ENCODE data around the gene CNGB1. TPM values are rescaled to one million over a fixed set of nuclear protein-coding genes. Genes with fewer than 3 reads are reported as not detected.

CNGB1 gene
- total and polyA plus RNA-seq, 2 of the 13 experiments (the other 11 are each of a cell fraction or from before 2014, with no cell fraction given), result 0.02 to 0.15 TPM

GRCh38 chr16:58002936-58003335 lies 32.0 kb upstream of the CNGB1 start (continued):
- TF ChIP-seq HOXA5 (CRISPR knock-in tag; IDR thresholded peaks at IDR 0.05) (no peak), ZNF609 (CRISPR knock-in tag; IDR thresholded peaks at IDR 0.05; ENCODE audit: borderline replicate concordance) (no peak), THRA (CRISPR knock-in tag; IDR thresholded peaks at IDR 0.05; ENCODE audit: borderline replicate concordance) (no peak)

GRCh38 chr16:58002416-58002800 lies 31.5 kb upstream of the CNGB1 start:
- Histone ChIP-seq H3K36me3 (replicated peaks in 1 of 2; ENCODE audit: control insufficient read depth in 1 of 2, insufficient read depth in 2 of 2, low read length in 2 of 2) (peaks cover 5 to 28% of the 10 kb centered on the region in 2 experiments; a peak in 4 of 5 replicates), H3K9ac (ENCODE audit: insufficient read depth, low read depth, low read length) (no peak overlapping the region), H3K79me2 (ENCODE audit: insufficient read depth, low read length) (peaks cover 9% of the 10 kb centered on the region), H3K4me3 (replicated peaks in 1 of 3; ENCODE audit: insufficient read depth in 1 of 3, low read depth in 2 of 3, low read length in 3 of 3) (peak overlapping the region in 1 of 3 experiments; percentile 93; a peak in 1 of 6 replicates), H3K4me2 (ENCODE audit: low read depth, low read length) (peak overlapping the region; percentile 94), H3K4me1 (ENCODE audit: insufficient read depth, low read length) (peaks cover 34% of the 10 kb centered on the region), H2AFZ (ENCODE audit: low read length) (no peak overlapping the region), H3K27me3 (ENCODE audit: control insufficient read depth in 1 of 2, insufficient read depth in 2 of 2, low read length in 2 of 2) (no peaks in the 10 kb centered on the region; a peak in 1 of 5 replicates), H3K9me3 (ENCODE audit: low read length) (peaks cover 8% of the 10 kb centered on the region), H3K27ac (ENCODE audit: extremely low read length, insufficient read depth, low read length) (no peak overlapping the region), H4K20me1 (ENCODE audit: insufficient read depth, low read length) (no peaks in the 10 kb centered on the region)
- ATAC-seq, result no peak
- ChIA-PET POLR2A (interaction anchor here (0.7 to 3.2 kb wide), 4 partner anchors 11 to 110 kb away, joined by 3 to 24 read pairs (median 5); no protein-coding TSS in a partner anchor), CTCF (ENCODE audit: low intra/inter-chr PET ratio, low total read pairs) (no interaction called here)
- intact Hi-C loops (cut with micrococcal nuclease; ENCODE audit: unreplicated experiment) (loop anchor here (5.0 to 10.0 kb wide), 2 partner anchors 205 to 268 kb away; partner anchors contain the start of gene KATNB1), in situ Hi-C loops (cut with HindIII; ENCODE audit: extremely low pct_ligation_motif_present, low pct_unique_long_range_greater_than_20kb) (loop anchor here (5.0 kb wide), 2 partner anchors 105 to 245 kb away; no protein-coding TSS in a partner anchor)
- no peak for FAIRE-seq
- DNase-seq (ENCODE audit: low spot score), result no peak
- 94% methylated on average over 9 of the region's 9 CpGs for WGBS (ENCODE audit: low lambda C conversion rate)
- BruUV-seq (replicated peaks), result no TSS peak
- TF ChIP-seq ATF5 (CRISPR knock-in tag; IDR thresholded peaks at IDR 0.05; ENCODE audit: low read depth), result no peak
- no peak for TF ChIP-seq ZBTB7B (CRISPR knock-in tag; IDR thresholded peaks at IDR 0.05)
- TF ChIP-seq HNRNPK (IDR thresholded peaks at IDR 0.05; ENCODE audit: low read depth, low read length, poor library complexity, severe bottlenecking), result no peak
- TF ChIP-seq SMC3 (IDR thresholded peaks at IDR 0.05; ENCODE audit: low read length), result no peak
- no peak for TF ChIP-seq JARID2 (CRISPR knock-in tag; IDR thresholded peaks at IDR 0.05; ENCODE audit: insufficient replicate concordance)
- TF ChIP-seq ATF2 (CRISPR knock-in tag; IDR thresholded peaks at IDR 0.05), result no peak
- no peak for TF ChIP-seq SMAD1 (CRISPR knock-in tag; IDR thresholded peaks at IDR 0.05; ENCODE audit: borderline replicate concordance, low read depth)
- TF ChIP-seq ASH2L (IDR thresholded peaks at IDR 0.05; ENCODE audit: insufficient read length, low read depth, low read length), result no peak
- TF ChIP-seq ZNF558 (CRISPR knock-in tag; IDR thresholded peaks at IDR 0.05; ENCODE audit: borderline replicate concordance), result no peak
- no peak for TF ChIP-seq SETDB1 (CRISPR knock-in tag; IDR thresholded peaks at IDR 0.05; ENCODE audit: borderline replicate concordance)
- TF ChIP-seq ZSCAN9 (CRISPR knock-in tag; IDR thresholded peaks at IDR 0.05; ENCODE audit: borderline replicate concordance), result no peak

All from HepG2 (cell line).